Hepatocyte (in vitro differentiated cells): ENCODE results near the gene WIF1. TPM values are rescaled to one million over a fixed set of nuclear protein-coding genes. Genes with fewer than 3 reads are reported as not detected.
A peak's percentile ranks its signal among the peaks of the same experiment; 100 is the strongest.

Source experiments
- DNase-seq: peaks from one replicate; pipeline ENCODE4 v3.0.0-alpha.2; 2016; ENCODE audit warnings: low spot score
- H2AFZ ChIP-seq: fragments of 200-600 bp; sonication (generic); 2 replicates; pipeline ENCODE4 v1.6.0; 2016; ENCODE audit warnings: antibody characterized with exemption, mild to moderate bottlenecking
- H3K27ac ChIP-seq: fragments of 200-600 bp; sonication (generic); 2 replicates; pipeline ENCODE4 v1.5.1; 2016; ENCODE audit warnings: mild to moderate bottlenecking
- H3K27me3 ChIP-seq: fragments of 200-600 bp; sonication (generic); 2 replicates; pipeline ENCODE4 v1.6.1; 2016
- H3K36me3 ChIP-seq: fragments of 200-600 bp; sonication (generic); replicated peaks from 2 replicates; pipeline ENCODE4 v1.5.1; 2016; ENCODE audit warnings: low read depth; ENCODE audit not compliant: insufficient read depth
- H3K4me1 ChIP-seq: fragments of 200-600 bp; sonication (generic); 2 replicates; pipeline ENCODE4 v1.5.1; 2016; ENCODE audit warnings: mild to moderate bottlenecking, moderate library complexity; ENCODE audit not compliant: insufficient read depth
- H3K4me2 ChIP-seq: fragments of 200-600 bp; sonication (generic); 2 replicates; pipeline ENCODE4 v1.6.0; 2016
- H3K4me3 ChIP-seq: fragments of 200-600 bp; sonication (generic); 2 replicates; pipeline ENCODE4 v1.5.1; 2016; ENCODE audit warnings: mild to moderate bottlenecking
- H3K79me2 ChIP-seq: fragments of 200-600 bp; sonication (generic); 2 replicates; pipeline ENCODE4 v1.6.0; 2017; ENCODE audit warnings: mild to moderate bottlenecking
- H3K9me2 ChIP-seq: fragments of 200-600 bp; sonication (generic); replicated peaks from 2 replicates; pipeline ENCODE4 v1.6.0; 2017; ENCODE audit warnings: mild to moderate bottlenecking; ENCODE audit not compliant: insufficient read depth
- H3K9me3 ChIP-seq: fragments of 200-600 bp; sonication (generic); 2 replicates; pipeline ENCODE4 v1.5.1; 2016; ENCODE audit warnings: low read depth, mild to moderate bottlenecking
- H4K20me1 ChIP-seq: fragments of 200-600 bp; sonication (generic); 2 replicates; pipeline ENCODE4 v1.6.0; 2016; ENCODE audit warnings: mild to moderate bottlenecking; ENCODE audit not compliant: insufficient read depth, poor library complexity, severe bottlenecking
- EZH2 ChIP-seq: fragments of 200-600 bp; sonication (generic); IDR thresholded peaks from 2 replicates; pipeline ENCODE4 v1.6.1; 2016; ENCODE audit warnings: antibody characterized with exemption, mild to moderate bottlenecking, borderline replicate concordance
- EZH2phosphoT487 ChIP-seq: fragments of 200-600 bp; sonication (generic); IDR thresholded peaks from one replicate; pipeline ENCODE4 v1.6.1; 2018; ENCODE audit warnings: antibody characterized with exemption, mild to moderate bottlenecking, low read depth, moderate library complexity; ENCODE audit not compliant: unreplicated experiment, severe bottlenecking
- WGBS: methylation state at CpG from one replicate; pipeline ENCODE4 v1.1.6; 2016; ENCODE audit warnings: low lambda C conversion rate; ENCODE audit errors: missing lambda C conversion rate; 5-methylcytosine and 5-hydroxymethylcytosine counted together
- polyA plus RNA-seq: library from polyadenylated mRNA; unstranded; fragments of >200 nt; fragmentation: Nextera tagmentation; extraction: Ambion mirVana; gene quantifications from 2 replicates; pipeline ENCODE4 v1.2.1, GENCODE V29; 2016
- total RNA-seq: library from RNA; depleted of rRNA; stranded (reverse); fragments of >200 nt; gene quantifications from 2 replicates; pipeline ENCODE4 v1.2.3, GENCODE V29; 2014
- TF ChIP-seq, protein P1 (sequence below): fragments of 200-600 bp; sonication (generic); IDR thresholded peaks from 2 replicates; pipeline ENCODE4 v1.5.1; 2016; ENCODE audit warnings: antibody characterized with exemption, mild to moderate bottlenecking; ENCODE audit not compliant: poor library complexity

The WIF1 gene
- total and polyA plus RNA-seq, 2 experiments from 2014 or later, result 2.2 to 5.5 TPM

GRCh38 chr12:65083581-65083980, 37.5 kb downstream of the WIF1 start:
- H2AFZ ChIP-seq, result no peak overlapping the region
- H3K27ac ChIP-seq, result no peak overlapping the region
- H3K9me3 ChIP-seq, result no peaks in the 10 kb centered on the region
- WGBS, result 100% methylated on average over 2 of the region's 2 CpGs
- no peaks in the 10 kb centered on the region for H3K79me2 ChIP-seq
- H3K9me2 ChIP-seq, result no peaks in the 10 kb centered on the region
- H3K27me3 ChIP-seq, result peaks cover 4% of the 10 kb centered on the region
- TF ChIP-seq, protein P1, sequence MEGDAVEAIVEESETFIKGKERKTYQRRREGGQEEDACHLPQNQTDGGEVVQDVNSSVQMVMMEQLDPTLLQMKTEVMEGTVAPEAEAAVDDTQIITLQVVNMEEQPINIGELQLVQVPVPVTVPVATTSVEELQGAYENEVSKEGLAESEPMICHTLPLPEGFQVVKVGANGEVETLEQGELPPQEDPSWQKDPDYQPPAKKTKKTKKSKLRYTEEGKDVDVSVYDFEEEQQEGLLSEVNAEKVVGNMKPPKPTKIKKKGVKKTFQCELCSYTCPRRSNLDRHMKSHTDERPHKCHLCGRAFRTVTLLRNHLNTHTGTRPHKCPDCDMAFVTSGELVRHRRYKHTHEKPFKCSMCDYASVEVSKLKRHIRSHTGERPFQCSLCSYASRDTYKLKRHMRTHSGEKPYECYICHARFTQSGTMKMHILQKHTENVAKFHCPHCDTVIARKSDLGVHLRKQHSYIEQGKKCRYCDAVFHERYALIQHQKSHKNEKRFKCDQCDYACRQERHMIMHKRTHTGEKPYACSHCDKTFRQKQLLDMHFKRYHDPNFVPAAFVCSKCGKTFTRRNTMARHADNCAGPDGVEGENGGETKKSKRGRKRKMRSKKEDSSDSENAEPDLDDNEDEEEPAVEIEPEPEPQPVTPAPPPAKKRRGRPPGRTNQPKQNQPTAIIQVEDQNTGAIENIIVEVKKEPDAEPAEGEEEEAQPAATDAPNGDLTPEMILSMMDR, result no peak
- TF ChIP-seq EZH2 (no peak), EZH2phosphoT487 (no peak)
- H3K4me1 ChIP-seq, result no peaks in the 10 kb centered on the region
- no peak for DNase-seq
- no peak overlapping the region for H3K4me3 ChIP-seq
- H3K4me2 ChIP-seq, result no peak overlapping the region
- no peaks in the 10 kb centered on the region for H3K36me3 ChIP-seq
- H4K20me1 ChIP-seq, result no peaks in the 10 kb centered on the region

GRCh38 chr12:65082406-65082805, 38.7 kb downstream of the WIF1 start:
- H3K9me3 ChIP-seq, result no peaks in the 10 kb centered on the region
- no peaks in the 10 kb centered on the region for H4K20me1 ChIP-seq
- no peaks in the 10 kb centered on the region for H3K9me2 ChIP-seq
- H3K4me3 ChIP-seq, result no peak overlapping the region
- no peak overlapping the region for H3K27ac ChIP-seq
- TF ChIP-seq, protein P1, result no peak
- TF ChIP-seq EZH2phosphoT487 (no peak), EZH2 (no peak)
- H3K36me3 ChIP-seq, result no peaks in the 10 kb centered on the region
- H3K4me1 ChIP-seq, result no peaks in the 10 kb centered on the region
- no peak overlapping the region for H2AFZ ChIP-seq
- H3K27me3 ChIP-seq, result no peaks in the 10 kb centered on the region
- H3K4me2 ChIP-seq, result no peak overlapping the region
- no peak for DNase-seq
- H3K79me2 ChIP-seq, result no peaks in the 10 kb centered on the region

DNA sequence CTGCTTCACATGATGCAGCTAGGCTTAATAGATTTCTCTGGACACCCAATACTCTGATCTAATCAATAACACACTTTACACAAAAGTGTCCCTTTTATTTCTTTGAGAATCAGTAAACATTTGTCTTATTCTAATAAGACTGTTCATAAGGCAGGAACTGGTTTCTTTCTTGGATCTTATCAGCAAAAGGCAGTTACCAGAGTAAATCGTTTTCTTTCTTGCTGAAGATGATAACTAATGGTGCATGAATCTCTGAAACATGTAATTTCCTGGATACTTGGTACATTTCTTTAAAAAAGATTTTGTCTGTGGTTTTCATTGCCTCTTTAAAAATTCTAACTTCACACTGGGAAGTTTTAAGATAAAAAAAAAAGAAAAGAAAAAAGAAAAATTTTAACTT, 39.6 kb downstream of the WIF1 start:
- WGBS, result 15% methylated on average over 1 of the region's 1 CpG
- H3K4me1 ChIP-seq, result no peaks in the 10 kb centered on the region
- no peaks in the 10 kb centered on the region for H3K9me3 ChIP-seq
- TF ChIP-seq EZH2 (no peak), EZH2phosphoT487 (no peak)
- TF ChIP-seq, protein P1, result no peak
- no peaks in the 10 kb centered on the region for H3K79me2 ChIP-seq
- no peak overlapping the region for H2AFZ ChIP-seq
- no peaks in the 10 kb centered on the region for H4K20me1 ChIP-seq
- H3K4me2 ChIP-seq, result no peak overlapping the region
- H3K4me3 ChIP-seq, result no peak overlapping the region
- H3K9me2 ChIP-seq, result no peaks in the 10 kb centered on the region
- H3K36me3 ChIP-seq, result no peaks in the 10 kb centered on the region
- DNase-seq, result no peak
- no peak overlapping the region for H3K27ac ChIP-seq
- no peaks in the 10 kb centered on the region for H3K27me3 ChIP-seq

GRCh38 chr12:65074932-65075331, 46.2 kb downstream of the WIF1 start:
- H3K4me2 ChIP-seq, result peak overlapping the region; percentile 41
- H3K79me2 ChIP-seq, result no peaks in the 10 kb centered on the region
- WGBS, result 55% methylated on average over 6 of the region's 6 CpGs
- H3K36me3 ChIP-seq, result no peaks in the 10 kb centered on the region
- H3K9me3 ChIP-seq, result no peaks in the 10 kb centered on the region
- H3K4me3 ChIP-seq, result no peak overlapping the region
- H3K4me1 ChIP-seq, result no peaks in the 10 kb centered on the region
- H2AFZ ChIP-seq, result no peak overlapping the region
- DNase-seq, result no peak
- no peak overlapping the region for H3K27ac ChIP-seq
- H3K9me2 ChIP-seq, result no peaks in the 10 kb centered on the region
- no peaks in the 10 kb centered on the region for H3K27me3 ChIP-seq
- no peaks in the 10 kb centered on the region for H4K20me1 ChIP-seq
- TF ChIP-seq, protein P1, result peak; percentile 14
- no peak for TF ChIP-seq EZH2
